Measurements from ENCODE around the gene MAPK1.
A peak's percentile ranks its signal among the peaks of the same experiment; 100 is the strongest.
"Not testable (repeated sequence)": the region's sequence is repeated elsewhere in the genome, so short reads cannot be mapped to it uniquely, and the experiment has no call there.

The MAPK1 gene

GRCh38 chr22:21720191-21720859 is 147.1 kb downstream of the MAPK1 start:
- DNase-seq = not testable (repeated sequence)

GRCh38 chr22:21719024-21719423 is 148.4 kb downstream of the MAPK1 start:
- DNase-seq = no peak

- DNase-seq = no peak
Measured at GRCh38 chr22:21718499-21718898, 148.9 kb downstream of the MAPK1 start.

- not testable (repeated sequence) for DNase-seq
Measured at GRCh38 chr22:21716395-21717122, 150.9 kb downstream of the MAPK1 start.

- no peak for DNase-seq
Measured at GRCh38 chr22:21714786-21715185, 152.7 kb downstream of the MAPK1 start.

GRCh38 chr22:21714059-21714770 is 153.2 kb downstream of the MAPK1 start:
- DNase-seq = no peak

- no peak for DNase-seq
Measured at GRCh38 chr22:21713428-21714058, 153.9 kb downstream of the MAPK1 start.

- peak; percentile 61 to 76 for DNase-seq
Measured at GRCh38 chr22:21712751-21713427, 154.6 kb downstream of the MAPK1 start.

- DNase-seq = no peak
Measured at GRCh38 chr22:21711851-21712250, 155.6 kb downstream of the MAPK1 start.

- no peak for DNase-seq
Measured at GRCh38 chr22:21710156-21710555, 157.3 kb downstream of the MAPK1 start.

- DNase-seq = no peak
Measured at GRCh38 chr22:21709688-21710087, 157.8 kb downstream of the MAPK1 start.

- DNase-seq = no peak
Measured at GRCh38 chr22:21708960-21709359, 158.5 kb downstream of the MAPK1 start.

- DNase-seq = no peak
Measured at GRCh38 chr22:21707677-21708076, 159.8 kb downstream of the MAPK1 start.
